ENCODE data around the gene MAPK4. TPM values are rescaled to one million over a fixed set of nuclear protein-coding genes. Genes with fewer than 3 reads are reported as not detected.

MAPK4 gene
- total RNA-seq, 2 donors from 2014 or later = 10.6 to 12.6 TPM

GRCh38 chr18:50663626-50664441, 103.9 kb downstream of the MAPK4 start:
- WGBS = 95% methylated on average over 40 of the region's 40 CpGs

DNA sequence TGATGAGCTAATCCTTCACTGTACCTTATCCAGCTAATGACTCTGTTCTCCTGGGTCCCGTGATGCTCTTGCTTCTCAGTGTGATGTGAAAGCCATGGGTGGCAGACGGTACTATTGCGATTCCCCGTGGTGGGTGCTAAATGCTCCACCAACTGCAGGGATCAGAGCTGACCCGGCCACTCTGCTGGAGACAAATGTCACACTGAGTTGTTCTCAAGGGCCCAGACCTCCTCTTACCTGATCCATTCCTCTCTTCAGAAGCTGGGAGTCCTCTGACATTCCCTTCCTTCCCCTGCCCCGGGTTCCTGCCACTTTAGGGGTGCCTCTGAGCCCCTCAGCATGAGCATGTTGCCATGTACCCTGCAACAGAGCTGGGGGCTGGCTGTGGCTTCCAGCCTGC, 105.1 kb downstream of the MAPK4 start:
- TF ChIP-seq POLR2A (IDR thresholded peaks at IDR 0.05) (no peak), CTCF (IDR thresholded peaks at IDR 0.05) (no peak), POLR2AphosphoS5 (IDR thresholded peaks at IDR 0.05) (no peak)
- DNase-seq (ENCODE audit: low spot score) = no peak
- intact Hi-C loops (cut with DNase I) = loop anchor here (10.0 kb wide), 2 partner anchors 120 to 160 kb away; no protein-coding TSS in a partner anchor
- H3K9me3 ChIP-seq = no peaks in the 10 kb centered on the region
- H3K4me3 ChIP-seq = no peak overlapping the region
- H3K27me3 ChIP-seq (replicated peaks; ENCODE audit: insufficient read depth) = no peaks in the 10 kb centered on the region
- H3K36me3 ChIP-seq = no peaks in the 10 kb centered on the region
- WGBS = 67% methylated on average over 6 of the region's 6 CpGs
- no peaks in the 10 kb centered on the region for H3K4me1 ChIP-seq (replicated peaks)
- H3K27ac ChIP-seq = no peak overlapping the region

More at GRCh38 chr18:50663626-50664441, 103.9 kb downstream of the MAPK4 start:
- no peaks in the 10 kb centered on the region for H3K4me1 ChIP-seq (replicated peaks)
- H3K36me3 ChIP-seq = no peaks in the 10 kb centered on the region
- no peak overlapping the region for H3K27ac ChIP-seq
- intact Hi-C loops (cut with DNase I) = loop anchor here (5.0 to 10.0 kb wide), 3 partner anchors 42 to 159 kb away; no protein-coding TSS in a partner anchor
- no peaks in the 10 kb centered on the region for H3K9me3 ChIP-seq
- H3K27me3 ChIP-seq (replicated peaks; ENCODE audit: insufficient read depth) = no peaks in the 10 kb centered on the region
- DNase-seq (ENCODE audit: low spot score) = no peak
- no peak overlapping the region for H3K4me3 ChIP-seq
- no peak for TF ChIP-seq CTCF (IDR thresholded peaks at IDR 0.05)
- TF ChIP-seq POLR2A (IDR thresholded peaks at IDR 0.05) = no peak
- no peak for TF ChIP-seq POLR2AphosphoS5 (IDR thresholded peaks at IDR 0.05)

DNA sequence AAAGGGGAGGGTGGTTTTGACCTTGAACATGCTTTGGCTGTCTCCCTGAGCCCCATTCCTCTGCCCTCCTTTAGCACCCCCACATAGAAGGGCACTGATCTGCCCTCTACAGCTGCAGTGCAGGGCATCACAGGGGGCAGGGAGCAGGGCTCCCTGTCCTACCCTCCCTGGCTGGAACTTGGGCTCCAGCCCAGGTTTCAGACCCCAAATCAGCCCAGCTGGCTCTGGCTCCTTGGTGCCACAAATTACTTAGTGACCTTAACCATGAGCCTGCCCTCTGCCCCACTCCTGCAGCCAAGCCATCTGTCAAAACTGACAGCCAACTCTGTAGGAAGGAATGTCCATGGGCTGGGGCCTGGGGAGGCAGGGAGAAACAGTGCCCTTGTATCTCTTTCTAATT, 105.6 kb downstream of the MAPK4 start:
- H3K27ac ChIP-seq = no peak overlapping the region
- no peaks in the 10 kb centered on the region for H3K9me3 ChIP-seq
- DNase-seq (ENCODE audit: low spot score) = no peak
- H3K27me3 ChIP-seq (replicated peaks; ENCODE audit: insufficient read depth) = no peaks in the 10 kb centered on the region
- TF ChIP-seq POLR2AphosphoS5 (IDR thresholded peaks at IDR 0.05) = no peak
- no peak for TF ChIP-seq CTCF (IDR thresholded peaks at IDR 0.05)
- TF ChIP-seq POLR2A (IDR thresholded peaks at IDR 0.05) = no peak
- no peak overlapping the region for H3K4me3 ChIP-seq
- H3K36me3 ChIP-seq = no peaks in the 10 kb centered on the region
- intact Hi-C loops (cut with DNase I) = loop anchor here (10.0 kb wide), 2 partner anchors 119 to 161 kb away; no protein-coding TSS in a partner anchor
- H3K4me1 ChIP-seq (replicated peaks) = no peaks in the 10 kb centered on the region

- intact Hi-C loops (cut with DNase I) = loop anchor here (10.0 kb wide), 2 partner anchors 118 to 162 kb away; no protein-coding TSS in a partner anchor
- H3K4me3 ChIP-seq = no peak overlapping the region
- no peaks in the 10 kb centered on the region for H3K9me3 ChIP-seq
- WGBS = 75% methylated on average over 4 of the region's 4 CpGs
- no peaks in the 10 kb centered on the region for H3K4me1 ChIP-seq (replicated peaks)
- H3K27ac ChIP-seq = no peak overlapping the region
- no peaks in the 10 kb centered on the region for H3K36me3 ChIP-seq
- H3K27me3 ChIP-seq (replicated peaks; ENCODE audit: insufficient read depth) = no peaks in the 10 kb centered on the region
- no peak for TF ChIP-seq POLR2A (IDR thresholded peaks at IDR 0.05)
- TF ChIP-seq POLR2AphosphoS5 (IDR thresholded peaks at IDR 0.05) = no peak
- TF ChIP-seq CTCF (IDR thresholded peaks at IDR 0.05) = no peak
- no peak for DNase-seq (ENCODE audit: low spot score)
These were observed 106.6 kb downstream of the MAPK4 start for GRCh38 chr18:50666536-50666935.

GRCh38 chr18:50671376-50671775, 111.5 kb downstream of the MAPK4 start:
- TF ChIP-seq CTCF (IDR thresholded peaks at IDR 0.05) = no peak
- no peak for TF ChIP-seq POLR2A (IDR thresholded peaks at IDR 0.05)
- TF ChIP-seq POLR2AphosphoS5 (IDR thresholded peaks at IDR 0.05) = no peak
- Histone ChIP-seq H3K4me1 (replicated peaks) (no peaks in the 10 kb centered on the region), H3K9me3 (no peaks in the 10 kb centered on the region), H3K36me3 (no peaks in the 10 kb centered on the region), H3K27me3 (replicated peaks; ENCODE audit: insufficient read depth) (no peaks in the 10 kb centered on the region), H3K27ac (no peak overlapping the region), H3K4me3 (no peak overlapping the region)
- intact Hi-C loops (cut with DNase I) = no loop called here
- DNase-seq (ENCODE audit: low spot score) = no peak
- 86% methylated on average over 3 of the region's 3 CpGs for WGBS

Measured in prostate gland (tissue), 2 donors.